Endothelial cell (in vitro differentiated cells): Measurements from ENCODE around the gene CTNND2. TPM values are rescaled to one million over a fixed set of nuclear protein-coding genes. Genes with fewer than 3 reads are reported as not detected.

ENCODE experiments used
- DNase-seq: peaks from one replicate; pipeline ENCODE4 v3.0.0; 2021; ENCODE audit warnings: low spot score
- H3K27ac Mint-ChIP-seq: one replicate; pipeline ENCODE4 v1.8.0; 2021; ENCODE audit warnings: mixed read lengths, inconsistent platforms; ENCODE audit not compliant: unreplicated experiment
- H3K27me3 Mint-ChIP-seq: one replicate; pipeline ENCODE4 v1.8.0; 2021; ENCODE audit warnings: mild to moderate bottlenecking, moderate library complexity, mixed read lengths, inconsistent platforms; ENCODE audit not compliant: unreplicated experiment
- H3K36me3 Mint-ChIP-seq: one replicate; pipeline ENCODE4 v1.8.0; 2021; ENCODE audit warnings: mild to moderate bottlenecking, low read depth, mixed read lengths, inconsistent platforms; ENCODE audit not compliant: unreplicated experiment
- H3K4me1 Mint-ChIP-seq: one replicate; pipeline ENCODE4 v1.8.0; 2021; ENCODE audit warnings: mild to moderate bottlenecking, mixed read lengths, inconsistent platforms; ENCODE audit not compliant: unreplicated experiment
- H3K4me3 Mint-ChIP-seq: one replicate; pipeline ENCODE4 v1.8.0; 2021; ENCODE audit warnings: mild to moderate bottlenecking, mixed read lengths, inconsistent platforms; ENCODE audit not compliant: unreplicated experiment
- H3K9me3 Mint-ChIP-seq: one replicate; pipeline ENCODE4 v1.8.0; 2021; ENCODE audit warnings: mixed read lengths, inconsistent platforms; ENCODE audit not compliant: unreplicated experiment
- total RNA-seq: library from RNA; stranded (reverse); fragmentation: NEBNext Ultra II Directional; extraction: Animal tissue kit (Norgen Biotek cat#: 25700); gene quantifications from one replicate; pipeline ENCODE4 v1.2.1, GENCODE V29; 2021; ENCODE audit not compliant: unreplicated experiment
- TF ChIP-seq, protein P1 (sequence below): fragments of 200-600 bp; sonication (generic); IDR thresholded peaks from one replicate; pipeline ENCODE4 v1.5.0; 2021; ENCODE audit warnings: antibody characterized with exemption; ENCODE audit not compliant: unreplicated experiment

The CTNND2 gene
- total RNA-seq, 1 donor from 2014 or later: 3.6 TPM

DNA sequence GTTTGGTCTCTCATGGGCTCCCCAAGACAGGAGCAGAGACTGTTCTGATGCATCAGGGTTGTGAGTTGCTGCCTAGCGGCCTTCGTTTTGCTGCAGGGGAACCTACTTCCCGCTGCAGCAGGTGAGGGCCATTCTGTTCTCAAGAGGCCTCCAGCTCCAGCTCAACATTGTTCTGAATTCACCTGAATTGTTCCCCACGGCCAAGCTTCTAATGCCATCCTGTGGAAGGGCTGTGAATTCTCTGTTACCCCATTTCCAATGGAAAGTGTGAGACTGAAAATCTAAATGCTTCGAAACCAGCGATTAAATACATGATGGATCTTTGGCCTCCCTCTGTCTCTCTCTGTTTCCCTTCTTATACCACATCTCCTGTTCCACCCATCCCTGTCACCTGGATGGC lies 794.1 kb downstream of the CTNND2 start:
- H3K4me1 Mint-ChIP-seq: no peaks in the 10 kb centered on the region
- DNase-seq: no peak
- H3K4me3 Mint-ChIP-seq: no peak overlapping the region
- TF ChIP-seq, protein P1, sequence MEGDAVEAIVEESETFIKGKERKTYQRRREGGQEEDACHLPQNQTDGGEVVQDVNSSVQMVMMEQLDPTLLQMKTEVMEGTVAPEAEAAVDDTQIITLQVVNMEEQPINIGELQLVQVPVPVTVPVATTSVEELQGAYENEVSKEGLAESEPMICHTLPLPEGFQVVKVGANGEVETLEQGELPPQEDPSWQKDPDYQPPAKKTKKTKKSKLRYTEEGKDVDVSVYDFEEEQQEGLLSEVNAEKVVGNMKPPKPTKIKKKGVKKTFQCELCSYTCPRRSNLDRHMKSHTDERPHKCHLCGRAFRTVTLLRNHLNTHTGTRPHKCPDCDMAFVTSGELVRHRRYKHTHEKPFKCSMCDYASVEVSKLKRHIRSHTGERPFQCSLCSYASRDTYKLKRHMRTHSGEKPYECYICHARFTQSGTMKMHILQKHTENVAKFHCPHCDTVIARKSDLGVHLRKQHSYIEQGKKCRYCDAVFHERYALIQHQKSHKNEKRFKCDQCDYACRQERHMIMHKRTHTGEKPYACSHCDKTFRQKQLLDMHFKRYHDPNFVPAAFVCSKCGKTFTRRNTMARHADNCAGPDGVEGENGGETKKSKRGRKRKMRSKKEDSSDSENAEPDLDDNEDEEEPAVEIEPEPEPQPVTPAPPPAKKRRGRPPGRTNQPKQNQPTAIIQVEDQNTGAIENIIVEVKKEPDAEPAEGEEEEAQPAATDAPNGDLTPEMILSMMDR: no peak
- no peak overlapping the region for H3K27ac Mint-ChIP-seq
- no peaks in the 10 kb centered on the region for H3K36me3 Mint-ChIP-seq
- H3K9me3 Mint-ChIP-seq: no peaks in the 10 kb centered on the region
- H3K27me3 Mint-ChIP-seq: no peaks in the 10 kb centered on the region

DNA sequence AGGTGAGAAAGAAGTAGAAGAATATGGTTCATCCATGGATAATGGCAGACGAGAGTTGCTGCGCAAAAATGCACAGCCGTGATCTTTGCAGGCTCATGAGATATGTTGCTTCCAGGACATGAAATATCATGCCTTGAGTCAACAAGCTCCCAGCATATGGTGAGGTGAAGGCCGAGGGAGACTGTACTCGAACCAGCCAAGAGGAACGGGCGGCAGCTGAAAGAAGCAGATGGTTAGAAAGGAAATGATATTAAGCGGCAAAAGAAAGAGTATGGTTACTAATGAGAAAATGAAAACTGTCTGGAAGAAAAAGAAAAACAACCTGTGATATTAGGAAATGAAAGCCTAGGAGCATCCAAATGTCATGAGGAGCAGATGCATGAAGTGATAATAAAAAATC lies 798.5 kb downstream of the CTNND2 start:
- H3K27ac Mint-ChIP-seq: no peak overlapping the region
- H3K4me3 Mint-ChIP-seq: no peak overlapping the region
- H3K36me3 Mint-ChIP-seq: no peaks in the 10 kb centered on the region
- no peaks in the 10 kb centered on the region for H3K9me3 Mint-ChIP-seq
- TF ChIP-seq, protein P1: no peak
- no peak for DNase-seq
- no peaks in the 10 kb centered on the region for H3K27me3 Mint-ChIP-seq
- H3K4me1 Mint-ChIP-seq: no peaks in the 10 kb centered on the region

DNA sequence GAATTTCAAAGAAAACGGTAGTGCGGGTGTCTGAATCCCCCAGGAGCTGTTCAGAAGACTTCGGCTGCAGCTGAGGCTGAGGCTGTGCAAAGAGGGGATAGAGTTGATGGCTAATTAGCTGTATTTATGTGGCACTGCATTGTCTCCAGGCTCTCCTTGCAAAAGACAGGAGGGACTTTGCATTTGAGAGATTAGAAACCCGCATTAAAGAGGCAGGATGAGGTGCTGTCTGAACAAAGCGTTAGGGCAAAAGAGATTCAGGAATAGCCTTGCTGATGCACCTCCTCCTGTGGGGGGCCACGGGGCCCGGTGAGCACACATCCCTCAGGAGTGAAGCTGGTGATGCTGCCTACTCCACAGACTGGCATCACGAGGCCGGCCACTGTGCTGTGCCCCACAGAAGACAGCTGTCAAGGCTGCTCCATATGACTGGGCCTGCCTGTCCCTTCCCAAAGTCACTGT lies 799.6 kb downstream of the CTNND2 start:
- no peak for DNase-seq
- Mint-ChIP-seq H3K27ac (no peak overlapping the region), H3K9me3 (no peaks in the 10 kb centered on the region), H3K4me3 (no peak overlapping the region), H3K4me1 (no peaks in the 10 kb centered on the region), H3K27me3 (no peaks in the 10 kb centered on the region), H3K36me3 (no peaks in the 10 kb centered on the region)
- TF ChIP-seq, protein P1: no peak

DNA sequence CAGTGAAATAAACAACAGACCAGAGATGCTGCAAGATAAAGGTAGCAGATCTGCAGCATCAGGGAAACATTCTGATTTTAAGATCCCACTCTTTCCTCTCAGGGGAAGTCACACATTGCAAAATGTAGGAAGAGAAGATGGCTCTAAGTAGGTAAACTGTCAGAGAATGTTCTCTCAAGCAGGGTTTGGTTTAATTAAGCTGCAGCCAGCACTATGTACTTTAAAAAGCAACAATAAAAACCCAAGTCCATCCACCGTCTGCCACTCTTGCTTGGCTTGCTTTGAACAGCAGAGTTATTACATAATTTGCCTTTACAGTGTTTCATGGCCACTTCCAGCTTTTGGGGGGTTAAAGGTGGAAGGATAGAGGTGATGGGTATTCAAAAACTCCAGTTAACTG lies 800.0 kb downstream of the CTNND2 start:
- Mint-ChIP-seq H3K36me3 (no peaks in the 10 kb centered on the region), H3K27me3 (no peaks in the 10 kb centered on the region), H3K27ac (no peak overlapping the region), H3K4me1 (no peaks in the 10 kb centered on the region), H3K4me3 (no peak overlapping the region), H3K9me3 (no peaks in the 10 kb centered on the region)
- DNase-seq: no peak
- TF ChIP-seq, protein P1: no peak

DNA sequence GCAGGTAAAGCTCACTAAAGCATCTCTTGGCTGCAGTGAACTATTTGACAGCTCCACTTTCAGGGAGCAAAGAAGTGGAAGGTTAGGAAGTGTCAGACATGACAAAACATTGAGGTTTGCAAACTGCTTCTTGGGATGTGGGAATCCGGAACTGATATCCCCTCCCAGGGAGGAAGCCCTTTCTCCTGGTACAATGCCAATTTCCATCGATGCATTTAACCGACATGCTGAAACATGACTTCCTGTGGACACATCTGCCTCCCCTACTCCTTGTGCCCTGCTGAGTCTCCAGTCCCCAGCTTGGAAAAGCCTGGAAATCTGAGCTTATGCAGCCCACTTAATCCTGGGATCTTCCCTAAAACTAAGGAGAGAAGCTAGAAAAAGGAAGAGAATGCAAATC lies 820.1 kb downstream of the CTNND2 start:
- H3K27ac Mint-ChIP-seq: no peak overlapping the region
- H3K4me1 Mint-ChIP-seq: no peaks in the 10 kb centered on the region
- no peaks in the 10 kb centered on the region for H3K9me3 Mint-ChIP-seq
- no peak overlapping the region for H3K4me3 Mint-ChIP-seq
- no peaks in the 10 kb centered on the region for H3K36me3 Mint-ChIP-seq
- no peak for DNase-seq
- TF ChIP-seq, protein P1: no peak
- no peaks in the 10 kb centered on the region for H3K27me3 Mint-ChIP-seq
